GM21390 (cell line): ENCODE data around the gene PEF1.
A peak's percentile ranks its signal among the peaks of the same experiment; 100 is the strongest.

Source experiments
- ATAC-seq: cut with Tn5 transposase; IDR thresholded peaks from one replicate; pipeline ENCODE4 v1.9.1; 2021; ENCODE audit not compliant: unreplicated experiment

The PEF1 gene

DNA sequence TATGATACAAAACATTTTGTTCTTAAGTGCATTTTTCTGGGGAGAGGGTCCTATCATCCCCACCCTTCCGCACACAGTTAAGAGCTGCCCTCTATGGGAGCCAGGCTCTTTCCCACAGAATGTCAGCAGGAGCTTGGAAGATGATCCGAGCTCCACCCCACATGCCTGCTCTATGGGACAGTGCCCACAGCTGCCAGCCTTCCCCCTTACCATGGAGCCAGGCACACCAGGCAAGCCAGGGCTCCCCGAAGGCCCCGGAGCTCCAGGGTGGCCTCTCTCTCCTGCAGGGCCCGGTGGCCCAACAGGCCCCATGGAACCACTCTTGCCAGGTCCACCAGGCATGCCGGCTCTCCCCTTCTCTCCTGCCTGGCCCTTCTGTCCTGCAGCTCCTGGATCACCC, 10.4 kb upstream of the PEF1 start:
- no peak for ATAC-seq

DNA sequence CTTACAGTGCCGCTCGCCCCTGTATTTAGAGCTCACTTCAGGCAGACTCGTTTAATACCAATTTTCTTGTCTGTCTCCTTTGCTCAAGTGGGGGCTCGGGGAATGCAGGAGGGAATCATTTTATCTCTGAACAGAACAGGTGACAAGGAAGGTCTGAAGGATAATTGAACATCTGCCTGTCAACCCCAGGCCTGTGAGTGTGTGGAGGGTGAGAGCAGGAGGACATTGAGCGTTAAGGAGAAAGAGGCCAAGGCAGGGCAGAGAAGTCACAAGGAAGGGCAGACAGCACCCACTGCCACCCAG, 9.7 kb upstream of the PEF1 start:
- ATAC-seq = no peak

DNA sequence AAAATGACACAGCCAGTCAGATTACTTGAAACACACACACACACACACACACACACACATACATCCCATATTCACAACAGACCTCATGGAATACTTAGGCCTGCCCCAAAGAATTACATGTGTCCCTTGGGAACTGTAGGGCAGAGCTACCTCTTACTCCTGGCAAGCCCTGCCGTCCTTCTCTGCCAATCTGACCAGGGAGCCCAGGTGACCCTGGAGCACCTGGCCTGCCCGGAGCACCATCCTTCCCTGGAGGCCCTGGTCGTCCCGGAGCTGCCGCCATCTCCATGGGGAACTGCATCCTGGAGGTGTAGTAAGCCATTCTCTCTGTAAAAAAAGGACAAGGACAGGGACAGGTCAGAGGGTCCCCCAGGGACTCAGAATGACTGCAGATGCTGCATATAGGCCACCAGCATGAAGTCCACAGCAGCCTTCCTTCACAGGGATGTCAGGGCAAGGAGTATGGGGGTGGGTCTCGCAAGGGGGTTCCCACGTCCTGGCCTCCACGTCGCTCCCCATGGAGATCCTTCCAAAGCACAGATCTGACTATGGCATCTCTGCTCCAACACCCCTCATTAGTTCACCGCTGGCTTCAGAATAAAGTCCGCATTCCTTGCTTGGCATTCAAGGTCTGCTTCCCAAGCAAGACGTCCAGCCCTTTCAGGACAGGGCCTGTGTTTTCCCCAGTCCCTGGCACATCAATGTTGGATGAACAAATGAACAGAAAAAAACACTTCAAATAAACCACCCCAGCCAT, 9.2 kb upstream of the PEF1 start:
- no peak for ATAC-seq

DNA sequence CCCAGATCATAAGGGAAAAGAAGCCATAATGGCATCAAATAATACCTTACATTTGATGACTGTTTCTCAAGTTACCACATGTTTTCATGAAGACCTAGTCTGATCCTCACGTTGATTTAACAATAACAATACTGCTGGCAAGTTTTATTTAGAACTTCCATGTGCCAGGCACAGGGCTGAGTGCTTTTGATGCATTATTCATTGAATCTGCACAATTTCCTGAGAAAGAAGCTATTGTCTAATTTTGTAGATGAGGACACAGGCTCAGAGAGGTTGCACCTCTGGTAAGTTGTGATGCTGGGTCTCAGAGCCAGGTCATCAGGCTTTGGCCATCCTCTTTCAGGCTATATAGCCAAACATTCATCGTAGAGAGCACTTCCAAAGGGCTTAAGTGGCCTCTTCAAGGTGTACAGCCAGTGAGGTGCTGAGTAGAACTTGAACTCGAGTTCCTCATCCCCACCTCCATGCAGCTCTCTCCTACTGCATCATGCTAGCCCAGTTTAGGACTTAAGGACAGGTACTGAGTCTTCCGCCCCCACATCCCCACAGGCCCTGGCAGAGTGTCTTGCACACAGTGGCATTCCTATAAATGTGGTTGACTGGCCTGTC, 8.3 kb upstream of the PEF1 start:
- no peak for ATAC-seq

DNA sequence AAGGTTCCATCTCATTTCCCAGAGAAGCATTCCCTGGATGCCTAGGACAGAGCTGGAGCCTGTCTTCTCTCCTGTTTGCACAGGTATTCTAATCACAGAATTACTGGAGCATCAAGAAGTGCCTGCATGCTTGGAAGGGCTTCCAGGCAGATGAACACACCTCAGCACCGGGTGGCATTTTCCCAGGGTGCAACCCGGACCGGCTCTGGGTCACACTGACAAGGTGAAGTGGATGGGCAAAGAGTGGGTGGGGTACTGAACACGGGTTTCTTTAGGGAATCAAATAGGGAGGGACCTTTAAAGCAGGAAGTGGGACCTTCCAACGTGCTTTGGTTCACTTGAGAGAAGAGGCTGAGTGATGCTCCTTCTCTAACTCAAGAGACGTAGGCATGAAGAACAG, 7.1 kb upstream of the PEF1 start:
- ATAC-seq = no peak

DNA sequence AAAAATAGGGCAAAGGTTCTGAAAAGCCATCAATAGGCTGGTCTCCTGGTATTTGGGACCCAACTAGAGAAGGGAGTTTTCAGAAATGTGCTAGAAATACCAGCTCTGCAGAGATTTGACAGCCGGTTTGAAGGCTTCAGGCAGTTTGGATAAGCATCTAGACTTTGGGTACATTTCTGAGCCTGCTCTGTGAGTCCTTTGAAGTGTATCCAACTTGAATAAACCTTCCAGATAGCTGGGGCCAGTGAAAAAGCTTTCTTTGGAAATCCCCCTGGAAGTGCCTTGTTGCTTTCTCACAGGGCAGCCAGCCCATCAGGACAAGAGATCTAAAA, 6.4 kb upstream of the PEF1 start:
- ATAC-seq = no peak

DNA sequence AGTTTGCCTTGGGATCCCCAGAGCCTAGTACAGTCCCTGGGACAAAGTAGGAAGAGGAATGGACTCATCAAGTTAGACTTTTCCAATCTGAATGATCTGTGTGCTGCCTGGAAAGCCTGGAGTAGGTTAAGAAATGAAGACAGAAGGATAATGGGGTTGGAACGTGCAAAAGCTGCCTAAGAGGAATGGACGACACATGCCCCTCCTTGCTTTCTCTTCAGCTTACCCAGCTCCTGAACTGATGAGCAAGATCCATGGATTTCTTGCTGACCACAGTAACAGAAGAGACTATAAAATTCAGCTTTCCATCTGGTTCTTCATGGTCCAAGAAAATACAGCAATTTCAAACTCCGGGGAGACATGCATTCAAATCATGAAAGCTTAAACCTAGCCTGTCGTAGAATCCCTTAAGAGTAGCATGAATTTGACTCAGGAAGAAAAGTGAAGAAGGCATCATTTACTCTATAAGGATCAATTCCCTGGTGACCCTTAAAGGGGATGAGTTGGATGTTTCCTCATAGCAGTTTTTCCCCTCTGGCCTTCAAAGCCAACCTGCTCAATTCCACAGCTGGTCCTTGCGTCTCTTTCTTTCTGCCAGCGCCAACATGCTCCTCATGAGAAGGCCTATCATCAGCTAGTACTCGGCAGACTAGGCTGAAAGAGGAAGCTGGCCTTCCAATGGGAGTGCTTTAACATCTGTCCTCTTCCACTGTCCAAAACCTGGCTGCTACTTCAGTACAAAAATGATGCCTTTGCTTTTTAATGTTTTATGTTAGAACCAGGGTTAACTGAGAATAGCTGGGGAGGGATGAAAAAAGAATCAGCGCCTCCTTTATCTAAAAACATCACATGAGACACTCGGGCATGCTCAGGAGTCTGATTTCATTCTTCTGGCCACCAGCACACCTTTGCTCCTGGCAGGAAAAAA, 5.7 kb upstream of the PEF1 start:
- no peak for ATAC-seq

DNA sequence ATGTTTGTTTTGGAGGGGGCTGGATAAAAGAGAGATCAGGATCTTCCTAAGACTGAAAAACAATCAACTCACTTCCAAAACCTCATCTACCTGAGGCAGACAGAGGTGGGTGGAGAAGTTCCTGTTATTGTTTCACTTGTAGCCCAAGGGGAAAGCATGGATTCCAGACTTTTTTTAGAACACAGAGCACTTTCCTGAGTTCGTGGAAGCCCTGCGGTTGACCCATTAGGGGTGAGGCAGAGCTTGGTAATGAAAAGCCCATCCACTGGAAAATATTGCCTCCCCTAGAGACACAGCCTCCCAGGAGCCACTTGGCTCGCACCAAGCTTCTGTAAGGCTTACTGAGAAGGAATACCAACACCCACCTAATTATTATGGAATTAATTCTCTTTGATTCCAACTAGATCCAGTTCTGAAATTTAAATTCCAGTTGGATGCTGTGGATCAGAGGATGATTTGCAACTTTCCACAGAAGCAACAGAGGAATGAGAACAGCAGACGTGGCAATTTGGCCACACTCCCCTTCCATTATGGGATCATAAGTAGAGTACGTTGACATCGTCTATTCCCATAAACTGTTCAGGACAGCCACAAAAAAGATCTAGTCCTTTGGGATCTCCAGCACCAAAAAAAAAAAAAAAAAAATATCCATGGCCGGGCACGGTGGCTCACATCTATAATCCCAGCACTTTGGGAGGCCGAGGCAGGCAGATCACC, 4.1 kb upstream of the PEF1 start:
- no peak for ATAC-seq

DNA sequence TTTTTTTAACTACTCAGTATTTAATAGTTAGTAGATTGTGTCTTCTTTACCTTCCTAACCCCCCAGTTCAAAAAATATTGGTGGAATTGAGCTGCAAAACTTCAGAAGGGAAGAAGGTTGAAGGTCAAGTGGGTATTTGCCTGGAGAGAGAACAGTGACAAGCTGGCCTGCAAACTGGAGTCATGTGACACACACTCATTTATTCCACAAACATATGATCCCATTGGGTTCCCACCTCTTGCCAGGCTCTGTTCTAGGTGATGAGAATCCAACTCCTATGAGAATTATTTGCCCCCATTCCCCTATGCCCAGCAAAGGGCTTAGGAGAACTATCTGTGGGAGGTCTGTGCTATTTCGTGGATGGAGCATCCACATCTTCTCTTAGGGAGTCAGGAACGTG, 3.5 kb upstream of the PEF1 start:
- no peak for ATAC-seq

DNA sequence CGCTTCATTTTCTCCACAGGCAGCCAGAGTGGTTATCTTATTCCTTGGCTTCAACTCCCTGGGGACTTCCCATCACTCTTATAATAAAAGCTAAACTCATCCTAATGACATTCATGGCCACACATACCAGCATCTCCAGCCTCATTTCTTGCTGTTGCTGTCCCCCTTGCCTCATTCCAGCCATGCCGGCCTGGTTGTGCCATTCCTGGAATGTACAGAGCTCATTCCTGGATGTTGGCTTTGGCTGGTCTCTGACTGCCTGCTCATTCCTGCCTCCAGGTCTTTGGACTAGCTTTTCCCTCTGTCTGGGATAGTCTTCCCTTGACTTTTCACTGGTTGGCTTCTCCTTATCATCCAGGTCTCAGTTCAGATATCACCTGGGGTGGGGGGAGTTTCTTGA, 2.4 kb upstream of the PEF1 start:
- no peak for ATAC-seq

DNA sequence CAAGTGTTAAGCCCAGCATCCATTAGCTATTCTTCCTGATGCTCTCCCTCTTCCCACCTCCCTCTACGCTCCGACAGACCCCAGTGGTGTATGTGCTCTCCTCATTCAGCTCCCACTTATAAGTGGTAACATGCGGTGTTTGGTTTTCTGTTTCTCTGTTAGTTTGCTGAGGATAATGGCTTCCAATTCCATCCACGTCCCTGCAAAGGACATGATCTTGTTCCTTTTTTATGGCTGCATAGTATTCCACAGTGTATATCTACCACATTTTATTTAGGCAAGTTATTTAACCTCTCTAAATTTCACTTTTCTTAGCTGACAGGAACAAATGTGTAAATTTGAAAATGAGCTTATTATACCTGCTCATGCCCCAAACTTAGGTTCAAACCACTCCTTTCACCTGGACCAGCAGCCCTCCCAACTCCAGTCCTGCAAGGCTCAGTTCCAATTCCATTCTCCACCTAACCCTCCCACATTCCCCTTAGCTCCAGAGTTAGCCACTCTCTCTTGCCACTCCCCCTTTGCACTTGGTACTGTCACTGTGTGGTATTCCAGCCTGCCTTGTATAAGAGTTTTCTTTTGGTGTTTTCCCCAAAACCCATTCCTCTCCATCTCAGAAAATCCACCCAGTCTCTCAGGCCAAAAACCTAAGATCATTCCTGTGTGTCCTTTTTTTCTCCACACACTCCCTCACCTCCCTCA, 1.7 kb upstream of the PEF1 start:
- ATAC-seq = no peak

DNA sequence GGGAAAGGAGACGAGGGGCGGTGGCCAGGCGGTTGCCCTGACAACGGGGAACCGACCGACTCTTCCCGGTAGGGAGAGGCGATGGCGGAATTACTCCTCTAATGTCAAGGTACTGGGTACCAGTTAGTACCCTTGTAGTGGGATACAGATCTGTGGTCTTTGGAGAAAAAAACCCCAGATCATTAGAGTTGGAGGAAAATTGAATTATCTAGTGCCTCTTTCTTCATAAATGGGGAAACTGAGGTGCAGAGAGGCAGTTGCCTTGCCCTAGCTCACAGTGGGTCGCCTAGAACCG, 545 bp upstream of the PEF1 start:
- ATAC-seq = no peak

DNA sequence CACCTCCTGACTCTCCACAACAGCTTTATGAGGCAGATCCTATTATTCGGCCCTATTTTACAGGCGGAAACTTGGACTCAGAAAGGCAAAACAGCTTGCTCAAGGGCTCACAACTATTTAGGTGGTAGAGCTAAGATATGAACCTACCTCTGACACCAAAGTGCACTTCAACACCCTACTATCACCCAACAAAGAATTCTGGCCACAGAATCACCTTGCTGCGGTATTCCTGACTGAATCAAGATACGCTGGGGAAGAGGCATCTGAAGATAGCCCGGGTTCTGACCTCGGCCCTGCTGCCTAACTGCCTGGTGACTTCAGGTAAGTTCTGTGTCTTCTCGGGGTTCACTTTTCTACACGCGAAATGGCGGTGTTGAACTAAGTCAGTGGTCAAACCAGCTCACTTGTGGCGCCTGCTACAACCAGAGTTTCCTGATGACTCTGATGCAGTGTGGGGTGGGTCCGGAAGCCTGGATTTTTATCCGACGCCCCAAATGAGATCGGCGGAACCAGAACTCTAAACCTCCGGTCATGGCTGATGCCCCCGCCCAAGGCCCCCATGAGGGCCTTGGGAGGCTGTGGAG, 608 bp downstream of the PEF1 start:
- peak; percentile 13 for ATAC-seq

DNA sequence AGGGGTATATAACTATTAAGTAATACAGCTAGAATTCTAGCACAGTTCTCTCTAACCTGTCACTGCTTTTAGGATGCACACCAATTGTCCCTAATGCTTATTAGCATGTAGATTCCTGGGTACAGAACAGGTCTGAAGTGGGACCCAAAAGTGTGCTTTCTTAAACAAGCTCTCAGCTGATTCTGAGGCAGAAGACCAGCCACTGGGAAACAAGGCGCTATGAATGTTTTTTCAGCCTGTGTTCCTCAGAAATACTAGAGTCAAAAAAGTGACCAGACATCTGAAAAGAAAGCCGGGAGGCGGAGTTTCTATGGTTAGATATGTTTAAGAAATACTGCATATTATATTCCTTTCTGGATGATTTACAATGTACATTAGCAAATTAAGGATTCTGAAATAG, 1.8 kb downstream of the PEF1 start:
- ATAC-seq = no peak

DNA sequence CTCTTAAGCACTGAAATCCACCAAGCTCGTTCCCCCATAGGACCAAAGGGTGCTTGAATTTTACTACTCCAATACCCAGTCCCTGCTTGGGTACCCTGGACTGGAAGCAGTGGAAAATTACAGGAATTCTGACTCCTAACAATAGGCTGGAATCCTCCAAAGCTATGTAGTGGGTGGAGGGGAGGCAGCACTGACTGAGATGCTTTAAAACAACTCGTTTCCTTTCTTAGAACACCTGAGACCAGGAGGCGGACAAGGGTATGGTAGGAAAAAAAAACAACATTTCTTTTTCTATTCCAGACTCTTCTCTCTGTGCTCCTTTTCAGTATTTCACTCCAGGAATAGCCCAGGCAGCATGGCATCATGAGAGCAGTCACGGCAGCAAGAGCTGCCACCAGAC, 2.3 kb downstream of the PEF1 start:
- ATAC-seq = no peak

DNA sequence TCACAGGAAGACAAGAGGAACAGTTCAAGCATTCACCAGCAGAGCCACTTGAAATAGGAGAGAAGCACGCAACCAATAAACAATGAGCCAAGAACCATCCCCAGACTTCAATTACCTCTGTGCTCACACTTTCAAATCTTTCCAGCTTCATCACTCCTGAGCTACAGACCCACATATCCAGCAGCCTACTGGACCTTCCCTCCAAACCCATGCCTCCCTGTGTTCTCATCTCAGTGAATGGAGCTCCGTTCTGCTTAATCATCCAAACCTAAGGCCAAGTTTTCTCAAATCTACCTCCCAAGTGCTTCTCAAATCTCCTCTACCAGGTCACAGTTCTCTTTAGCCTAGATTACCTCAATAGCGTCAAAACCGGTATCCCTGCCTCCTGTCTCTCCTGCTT, 3.7 kb downstream of the PEF1 start:
- ATAC-seq = no peak

DNA sequence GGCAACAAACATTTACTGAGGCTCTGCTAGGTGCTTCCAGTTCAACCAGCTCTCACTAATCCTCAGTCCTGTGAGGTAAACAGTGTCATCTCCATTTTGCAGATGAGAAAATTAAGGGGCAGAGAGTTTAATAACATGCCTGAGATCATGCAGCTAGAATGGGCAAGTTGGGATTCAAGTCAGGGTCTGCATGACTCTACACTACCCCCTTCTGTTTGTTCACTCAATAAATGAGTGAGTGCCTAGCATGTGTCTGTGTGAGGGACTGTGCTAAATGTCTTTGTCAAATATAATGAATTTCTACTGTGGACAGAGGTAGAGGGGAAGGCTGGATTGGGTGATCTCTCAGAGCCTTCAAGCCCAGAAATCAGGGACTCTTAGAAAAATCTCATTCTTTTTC, 4.5 kb downstream of the PEF1 start:
- ATAC-seq = no peak

DNA sequence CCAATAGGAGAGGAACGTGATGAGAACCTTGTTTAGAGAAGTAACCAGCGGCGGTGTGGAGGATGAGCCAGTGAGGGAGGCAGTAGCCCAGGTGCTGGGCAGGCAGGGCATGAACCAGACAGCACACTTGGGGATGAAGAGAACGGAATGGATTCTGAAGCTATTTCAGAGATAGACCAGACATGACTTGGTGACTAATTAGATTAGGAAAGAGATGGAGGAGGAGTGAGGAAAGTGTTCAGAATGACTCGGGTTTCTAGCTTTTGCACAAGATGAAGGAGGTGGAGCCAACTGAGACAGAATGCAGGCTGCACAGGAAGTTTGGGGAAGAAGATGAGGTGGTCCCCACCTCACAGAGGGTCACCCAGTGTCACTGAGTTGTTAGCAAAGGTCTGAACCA, 5.1 kb downstream of the PEF1 start:
- no peak for ATAC-seq

DNA sequence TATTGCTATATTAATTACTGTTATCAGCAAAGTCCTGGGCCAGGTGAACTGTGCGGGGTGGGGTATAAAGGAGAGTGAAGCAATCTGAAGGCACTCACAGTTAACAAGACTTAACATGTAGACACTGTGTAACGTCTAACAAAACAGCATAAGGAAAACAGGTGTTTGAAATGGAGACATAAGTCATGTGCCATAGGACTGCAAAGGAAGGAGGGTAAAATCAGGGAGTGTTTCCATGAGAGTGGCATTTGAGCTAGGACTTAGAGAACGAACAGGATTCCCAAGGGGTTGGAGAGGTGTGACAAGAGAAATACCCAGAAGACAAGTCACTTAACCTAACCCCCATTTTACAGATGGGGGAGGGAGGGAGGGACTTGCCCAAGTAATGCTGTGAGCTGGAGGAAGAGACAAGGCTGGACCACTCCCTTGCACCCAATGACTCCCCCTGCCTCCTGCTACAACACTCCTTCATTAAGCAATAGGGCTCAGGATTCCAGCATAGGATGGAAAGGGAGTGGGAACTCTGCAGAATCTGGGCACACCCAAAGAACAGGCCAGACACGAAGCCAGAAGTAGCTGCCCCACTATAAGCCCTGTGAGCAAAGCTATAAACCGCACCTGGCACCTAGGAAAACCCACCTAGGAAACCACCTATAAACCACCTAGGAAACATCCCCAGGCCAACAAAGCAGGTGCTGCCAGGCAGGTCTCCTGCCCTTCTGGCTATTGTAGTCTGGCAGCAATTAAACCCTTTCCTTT, 6.6 kb downstream of the PEF1 start:
- no peak for ATAC-seq

DNA sequence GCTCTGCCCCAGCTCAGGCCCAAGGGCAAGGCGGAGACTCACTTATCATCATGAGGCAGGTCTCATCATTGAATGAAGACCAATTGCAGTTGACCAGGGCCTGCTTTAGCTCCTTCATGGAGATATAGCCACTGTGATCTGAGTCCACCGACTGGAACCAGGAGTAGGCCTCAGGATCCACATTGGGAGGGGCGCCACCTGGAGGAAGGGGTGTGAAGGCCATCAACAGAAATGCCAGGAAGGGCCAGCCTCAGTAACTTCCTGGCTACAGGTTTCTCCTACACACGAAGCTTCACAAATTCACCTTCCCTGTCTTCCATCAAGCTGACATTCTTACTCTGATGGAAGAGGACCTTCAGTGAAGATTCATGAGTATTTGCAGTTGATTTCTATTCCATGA, 11.6 kb downstream of the PEF1 start:
- no peak for ATAC-seq
